ENCODE data around the gene CCNG2. TPM values are rescaled to one million over a fixed set of nuclear protein-coding genes. Genes with fewer than 3 reads are reported as not detected.
A peak's percentile ranks its signal among the peaks of the same experiment; 100 is the strongest.
"Not testable (repeated sequence)": the region's sequence is repeated elsewhere in the genome, so short reads cannot be mapped to it uniquely, and the experiment has no call there.

CCNG2 gene, protein sequence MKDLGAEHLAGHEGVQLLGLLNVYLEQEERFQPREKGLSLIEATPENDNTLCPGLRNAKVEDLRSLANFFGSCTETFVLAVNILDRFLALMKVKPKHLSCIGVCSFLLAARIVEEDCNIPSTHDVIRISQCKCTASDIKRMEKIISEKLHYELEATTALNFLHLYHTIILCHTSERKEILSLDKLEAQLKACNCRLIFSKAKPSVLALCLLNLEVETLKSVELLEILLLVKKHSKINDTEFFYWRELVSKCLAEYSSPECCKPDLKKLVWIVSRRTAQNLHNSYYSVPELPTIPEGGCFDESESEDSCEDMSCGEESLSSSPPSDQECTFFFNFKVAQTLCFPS
- total RNA-seq (ENCODE audit: insufficient read depth, low replicate concordance): 119 TPM

DNA sequence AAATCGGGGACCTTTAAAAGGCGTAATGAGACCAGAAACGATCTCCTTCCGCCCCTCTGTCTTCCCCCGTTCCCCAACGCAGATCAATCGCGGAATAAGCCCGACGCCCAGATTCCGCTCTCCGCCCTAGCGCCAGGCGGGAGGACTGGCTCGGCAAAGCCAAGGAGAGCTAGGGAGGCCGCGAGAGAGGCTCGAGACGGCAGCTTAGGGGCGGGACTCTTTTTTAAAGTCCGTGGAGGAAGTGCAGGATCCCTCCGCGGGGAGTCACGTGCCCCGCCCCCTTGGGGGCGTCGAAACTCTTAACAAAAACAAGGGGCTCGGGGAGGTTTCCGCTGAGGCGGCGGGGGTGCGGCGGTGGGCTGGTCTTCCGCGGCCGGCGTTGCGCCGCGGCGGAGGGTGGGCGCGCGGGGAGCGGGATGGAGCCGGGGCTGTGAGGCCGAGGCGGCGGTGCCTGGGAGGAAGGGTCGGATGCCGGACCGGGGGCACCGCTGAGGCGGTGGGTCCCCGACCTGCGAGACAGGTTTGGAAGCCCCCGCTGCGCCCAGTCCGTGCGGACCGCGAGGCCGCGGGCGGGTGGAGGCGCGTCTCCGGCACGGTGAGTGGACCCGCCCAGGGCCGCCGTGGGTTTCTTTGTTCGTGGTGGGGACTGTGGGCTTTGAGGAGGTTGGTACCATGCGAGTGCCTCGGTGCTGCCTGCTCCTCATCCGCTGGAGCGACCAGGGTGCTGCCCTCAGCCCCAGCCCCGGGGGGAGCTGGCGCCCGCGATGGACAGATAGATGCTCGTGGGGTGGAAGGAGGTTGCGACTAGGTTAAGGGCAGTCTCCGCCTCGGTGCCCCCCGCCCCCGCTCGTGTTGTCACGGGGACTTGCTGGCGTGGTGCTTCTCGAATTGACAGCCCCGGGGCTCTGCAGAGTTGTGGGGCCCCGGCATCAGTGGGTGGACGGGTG lies at the start of gene CCNG2:
TSS of gene CCNG2 (plus strand) at position 296 of the 947 bp plus-strand sequence. CDS start 1,326 bp downstream, outside the sequence.
- DNase-seq (ENCODE audit: low spot score): peak; percentile 97

DNA sequence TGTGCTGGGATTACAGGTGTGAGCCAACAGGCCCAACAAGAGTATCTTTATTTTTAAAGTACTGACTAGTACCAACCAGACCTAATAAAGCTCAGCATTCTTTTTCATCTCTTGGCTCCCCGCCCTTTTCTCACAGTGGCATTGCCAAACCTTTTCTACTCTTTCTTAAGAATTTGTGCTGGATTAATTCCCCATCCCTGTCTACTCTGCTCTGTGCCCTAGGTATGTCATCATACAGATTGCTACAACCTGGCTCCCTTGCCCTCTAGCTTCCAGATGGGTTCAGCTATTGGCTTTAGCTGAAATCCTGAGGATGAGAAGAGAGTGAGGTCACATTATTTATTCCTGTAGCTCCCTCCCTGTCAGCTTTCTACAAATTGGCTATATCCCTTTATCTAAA lies 46.3 kb upstream of the CCNG2 start:
- peak; percentile 68 for DNase-seq (ENCODE audit: low spot score)

DNA sequence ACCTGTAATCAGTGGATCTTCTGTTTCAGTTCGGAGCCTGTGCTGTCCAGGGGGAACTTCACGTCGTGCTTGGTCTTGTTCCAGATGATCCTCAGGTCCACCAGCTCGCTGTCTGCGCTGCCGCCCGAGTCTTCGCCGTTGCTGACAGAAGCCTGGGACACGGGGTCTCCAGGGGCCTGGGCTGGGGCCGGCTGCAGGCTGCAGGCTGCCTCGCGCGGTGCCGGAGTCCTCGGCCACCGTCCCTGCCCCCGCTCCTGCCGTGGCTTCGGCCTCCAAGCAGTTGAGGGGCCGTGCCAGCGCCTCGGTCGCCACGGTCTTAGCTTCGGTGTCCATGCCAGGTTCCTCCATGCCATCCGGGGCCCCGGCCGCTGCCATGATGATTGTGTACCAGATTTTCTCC lies 43.9 kb upstream of the CCNG2 start:
- DNase-seq (ENCODE audit: low spot score): no peak

DNA sequence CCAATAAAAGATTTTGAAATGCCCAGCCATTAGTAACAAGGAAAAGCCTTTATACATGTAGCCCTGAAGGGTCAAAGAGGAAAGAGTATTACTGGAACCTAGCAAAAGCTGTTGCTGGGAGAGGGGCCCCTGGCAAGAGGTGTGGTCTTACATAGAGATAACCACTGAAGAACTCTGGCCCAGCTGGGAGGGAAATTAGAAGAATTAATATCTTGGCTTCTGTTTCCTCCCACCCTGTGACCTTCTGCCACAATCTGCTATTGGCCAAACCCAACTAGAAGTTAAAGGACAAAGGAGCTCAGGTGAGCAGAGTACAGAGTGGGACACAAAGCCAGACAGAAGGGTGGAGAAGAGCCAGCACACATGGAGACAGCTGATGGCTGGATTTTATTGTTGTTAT lies 39.3 kb upstream of the CCNG2 start:
- no peak for DNase-seq (ENCODE audit: low spot score)

DNA sequence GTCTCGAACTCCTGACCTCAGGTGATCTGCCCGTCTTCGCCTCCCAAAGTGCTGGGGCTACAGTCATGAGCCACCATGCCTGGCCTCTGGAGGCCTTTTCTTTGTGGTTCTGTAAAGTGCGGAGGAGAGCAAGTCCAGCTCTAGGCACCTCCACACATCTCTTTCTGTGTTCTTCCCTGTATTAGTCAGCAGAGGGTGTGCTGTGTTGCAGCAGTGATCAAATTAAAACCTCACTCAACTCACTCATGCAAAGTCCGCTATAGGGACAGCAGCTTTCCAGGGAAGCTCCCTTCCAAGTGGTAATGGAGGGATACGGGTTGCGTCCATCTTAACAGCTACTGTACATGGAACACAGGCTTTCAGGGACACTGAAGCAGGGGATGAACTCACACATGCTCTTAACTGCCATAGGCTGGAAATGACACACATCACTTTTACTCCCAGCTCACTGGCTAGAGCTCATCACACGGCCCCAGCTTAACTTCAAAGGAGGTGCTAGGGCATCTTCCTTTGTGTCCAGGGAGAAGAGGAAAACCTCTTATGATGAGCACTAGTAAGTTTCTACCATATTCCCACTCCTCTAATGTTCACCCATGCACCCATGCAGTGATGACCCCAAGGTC lies 36.0 kb upstream of the CCNG2 start:
- DNase-seq (ENCODE audit: low spot score): no peak

DNA sequence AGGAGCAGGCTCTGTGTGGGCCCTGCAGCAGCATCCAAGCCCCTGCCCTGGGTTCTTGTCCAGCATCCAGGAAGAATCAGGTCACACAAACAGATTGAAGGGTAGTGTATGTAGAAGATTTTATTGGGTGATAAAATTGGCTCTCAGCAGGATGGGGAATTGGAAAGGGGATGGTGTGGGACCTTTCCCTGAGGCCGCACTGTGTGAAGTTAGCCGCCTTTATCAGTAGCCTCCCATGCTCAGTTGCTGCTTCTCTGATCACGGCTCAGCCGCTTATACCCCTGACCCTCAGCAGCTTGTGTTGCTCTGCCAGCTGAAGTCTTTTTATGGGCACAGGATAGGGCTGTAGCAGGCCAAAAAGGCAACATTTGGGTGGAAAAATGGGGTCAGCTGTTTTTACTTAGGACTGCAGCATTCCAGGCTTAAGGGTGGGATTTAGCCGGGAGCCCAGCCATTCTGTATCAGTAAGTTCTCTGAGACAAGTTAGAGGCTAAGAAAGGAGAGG lies 35.2 kb upstream of the CCNG2 start:
- peak; percentile 94 for DNase-seq (ENCODE audit: low spot score)

DNA sequence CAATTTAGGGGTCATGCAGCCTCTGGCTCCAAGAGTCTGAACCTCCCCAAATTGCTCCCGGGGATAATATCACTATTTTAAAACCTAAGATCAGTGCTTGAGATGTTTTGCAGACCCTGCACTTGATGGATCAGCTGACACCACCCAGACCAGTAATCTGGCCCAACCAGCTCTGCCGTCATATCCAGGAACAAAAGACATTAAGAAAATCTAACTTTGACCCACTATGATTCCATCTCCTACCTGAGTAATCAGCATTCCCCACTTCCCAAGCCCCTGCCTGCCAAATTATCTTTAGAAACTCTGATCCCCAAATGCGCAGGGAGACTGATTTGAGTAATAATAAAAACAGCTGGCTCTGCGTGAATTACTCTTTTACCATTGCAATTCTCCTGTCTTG lies 34.4 kb upstream of the CCNG2 start:
- DNase-seq (ENCODE audit: low spot score): peak; percentile 61

DNA sequence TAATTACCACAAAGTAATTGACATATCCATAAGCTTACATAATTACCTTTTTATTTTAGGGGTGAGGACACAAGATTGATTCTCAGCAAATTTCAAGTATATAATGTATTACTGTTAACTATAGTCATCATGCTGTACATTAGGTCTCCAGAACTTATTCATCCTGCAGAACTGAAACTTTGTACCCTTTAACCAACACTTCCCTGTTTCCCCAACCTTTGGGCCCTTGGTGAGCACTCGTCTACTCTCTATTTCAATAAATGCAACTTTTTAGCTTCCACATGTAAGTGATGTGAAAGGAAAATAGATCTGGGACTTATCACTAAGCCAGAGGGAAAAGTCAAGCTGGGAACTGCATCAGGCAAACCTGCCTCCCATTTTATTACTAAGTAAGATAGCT lies 33.6 kb upstream of the CCNG2 start:
- peak; percentile 43 for DNase-seq (ENCODE audit: low spot score)

DNA sequence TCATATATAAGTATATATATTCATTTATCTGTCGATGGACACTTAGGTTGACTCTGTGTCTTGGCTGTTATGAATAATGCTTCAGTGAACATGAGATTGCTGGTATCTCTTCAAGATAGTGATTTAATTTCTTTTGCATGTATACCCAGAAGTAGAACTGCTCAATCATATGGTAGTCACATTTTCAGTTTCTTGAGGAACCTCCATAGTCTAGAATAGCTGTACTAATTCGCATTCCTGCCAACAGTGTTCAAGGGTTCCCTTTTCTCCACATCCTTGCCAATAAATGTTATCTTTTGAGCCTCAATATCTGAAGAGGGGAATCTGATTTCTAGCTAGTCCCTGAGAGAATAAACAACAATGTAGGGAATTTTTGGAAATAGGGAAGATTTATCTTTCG lies 32.4 kb upstream of the CCNG2 start:
- no peak for DNase-seq (ENCODE audit: low spot score)

DNA sequence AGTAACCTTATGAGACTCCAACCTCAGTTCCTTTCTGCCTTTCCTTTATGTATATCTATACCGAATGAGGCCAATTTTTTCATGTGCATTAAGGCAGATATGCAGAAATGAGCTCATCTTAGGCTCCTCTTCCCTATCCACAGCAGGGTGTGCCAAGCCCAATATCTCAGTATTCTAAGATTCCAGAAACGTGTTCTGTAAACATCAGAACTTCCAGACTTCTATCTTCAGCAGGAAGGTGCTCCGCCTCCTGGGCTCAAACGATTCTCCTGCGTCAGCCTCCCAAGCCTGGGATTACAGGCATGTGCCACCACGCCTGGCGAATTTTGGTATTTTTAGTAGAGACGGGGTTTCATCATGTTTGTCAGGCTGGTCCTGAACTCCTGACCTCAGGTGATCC lies 31.0 kb upstream of the CCNG2 start:
- DNase-seq (ENCODE audit: low spot score): peak; percentile 90

DNA sequence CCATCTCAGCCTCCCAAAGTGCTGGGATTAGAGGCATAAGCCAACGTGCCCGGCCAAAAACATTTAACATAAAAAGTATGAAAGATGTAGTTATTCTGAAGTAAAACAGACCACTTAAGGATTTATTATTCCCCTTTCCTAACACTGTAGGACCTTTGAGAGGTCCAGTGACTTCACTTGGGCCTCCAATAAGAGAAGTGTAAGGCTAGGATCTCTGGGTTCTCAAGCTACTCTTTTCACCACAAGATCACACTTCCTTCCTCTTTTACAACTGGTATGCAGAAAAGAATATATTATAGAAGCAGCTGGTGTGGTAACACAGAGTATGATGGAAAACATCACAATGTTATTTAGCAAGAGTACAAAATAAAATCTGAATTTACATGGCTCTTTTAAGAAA lies 30.2 kb upstream of the CCNG2 start:
- DNase-seq (ENCODE audit: low spot score): peak; percentile 84

DNA sequence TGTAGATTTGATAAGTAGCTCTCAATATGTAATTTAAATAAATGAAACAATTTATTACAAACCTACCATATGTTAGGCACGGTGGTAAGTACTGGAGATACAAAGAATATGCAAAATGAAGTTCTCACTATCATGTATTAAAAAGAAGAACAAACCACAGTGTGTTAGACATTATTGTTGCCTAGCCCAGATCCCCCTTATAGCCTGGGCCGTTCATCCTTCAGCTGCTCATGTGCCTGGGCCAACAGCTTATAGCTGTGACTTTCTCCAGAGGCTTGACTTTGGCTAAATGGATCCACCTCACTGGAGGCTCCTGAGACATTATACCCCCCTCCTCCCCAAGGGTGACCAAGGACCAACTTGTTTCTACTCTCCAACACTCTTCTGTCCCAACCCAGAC lies 29.8 kb upstream of the CCNG2 start:
- DNase-seq (ENCODE audit: low spot score): no peak

DNA sequence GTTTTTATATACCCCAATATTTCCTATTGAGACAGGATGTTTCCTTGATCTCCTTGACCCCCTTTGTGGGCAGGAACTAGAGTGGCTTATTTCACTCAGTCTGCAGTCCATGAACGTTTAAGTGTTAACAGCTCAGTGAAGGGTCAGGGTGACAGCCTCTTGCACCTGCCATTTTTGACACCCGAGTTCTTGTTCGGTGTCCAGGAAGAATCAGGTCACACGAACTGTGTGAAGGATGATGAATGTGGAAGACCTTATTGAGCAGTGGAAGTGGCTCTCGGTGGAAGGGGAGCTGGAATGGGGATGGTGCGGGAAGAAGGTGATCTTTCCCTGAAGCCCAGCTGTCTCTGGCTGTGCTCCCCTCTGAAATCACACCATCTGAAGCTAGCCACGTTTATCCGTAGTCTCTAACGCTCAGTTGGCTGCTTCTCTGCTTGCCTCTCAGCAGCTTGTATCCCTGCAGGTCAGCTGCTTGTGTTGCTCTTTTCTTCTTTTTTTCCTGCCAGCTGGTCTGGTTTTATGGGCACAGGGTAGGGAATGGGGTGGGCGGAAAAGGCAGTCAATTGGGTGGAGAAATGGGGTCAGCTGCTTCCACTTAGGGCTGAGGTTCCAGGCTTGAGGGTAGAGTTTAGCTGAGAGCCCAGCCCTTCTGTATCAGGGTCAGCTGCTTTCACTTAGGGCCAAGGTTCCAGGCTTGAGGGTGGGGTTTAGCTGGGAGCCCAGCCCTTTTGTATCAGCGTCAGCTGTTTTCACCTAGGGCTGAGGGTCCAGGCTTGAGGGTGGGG lies 29.0 kb upstream of the CCNG2 start:
- DNase-seq (ENCODE audit: low spot score): peak; percentile 22

DNA sequence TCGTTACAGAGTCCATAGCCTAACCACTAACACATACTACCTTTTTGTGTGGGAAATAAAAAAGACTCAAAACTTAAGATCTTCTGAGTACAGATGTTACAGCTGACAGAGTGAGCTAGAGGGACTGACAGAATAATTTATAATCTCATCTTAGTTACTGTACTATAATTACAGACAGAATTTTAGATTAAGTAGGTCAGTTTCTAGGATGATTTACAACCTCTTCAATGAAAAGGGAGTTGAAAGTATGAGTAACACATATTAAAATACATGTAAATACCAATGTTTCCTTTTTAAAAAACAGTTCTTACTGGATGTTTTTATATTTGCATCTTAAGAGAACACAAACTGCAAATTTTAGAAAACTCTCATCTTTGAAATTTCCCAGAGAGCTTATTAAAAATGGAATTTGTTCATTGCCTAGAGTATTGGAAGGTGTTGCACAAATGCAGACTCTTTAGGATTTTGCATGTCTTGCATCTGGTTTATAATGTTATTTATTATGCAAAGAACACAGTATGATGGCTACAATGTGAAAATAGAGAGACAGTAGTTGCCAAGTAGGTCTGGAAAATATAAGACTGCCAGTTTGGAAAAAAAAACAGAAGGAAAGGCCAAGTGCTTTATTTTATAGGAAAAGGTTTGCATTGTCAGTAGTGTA lies 24.2 kb upstream of the CCNG2 start:
- DNase-seq (ENCODE audit: low spot score): peak; percentile 57

DNA sequence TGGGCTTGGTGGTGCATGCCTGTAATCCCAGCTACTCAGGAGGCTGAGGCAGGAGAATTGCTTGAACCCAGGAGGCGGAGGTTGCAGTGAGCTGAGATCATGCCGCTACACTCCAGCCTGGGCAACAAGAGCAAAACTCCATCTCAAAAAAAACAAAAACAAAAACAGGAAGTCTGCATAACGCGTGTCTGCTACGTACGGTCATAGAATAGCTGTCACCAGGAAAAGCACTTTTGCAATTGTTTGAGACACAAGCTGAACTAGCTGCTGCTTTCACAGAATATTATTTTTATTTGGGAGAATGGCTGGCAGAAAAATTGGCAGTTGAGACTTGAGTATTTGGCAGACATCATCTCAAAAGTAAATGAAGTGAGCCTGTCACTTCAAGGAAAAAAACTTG lies 19.6 kb upstream of the CCNG2 start:
- DNase-seq (ENCODE audit: low spot score): not testable (repeated sequence)

DNA sequence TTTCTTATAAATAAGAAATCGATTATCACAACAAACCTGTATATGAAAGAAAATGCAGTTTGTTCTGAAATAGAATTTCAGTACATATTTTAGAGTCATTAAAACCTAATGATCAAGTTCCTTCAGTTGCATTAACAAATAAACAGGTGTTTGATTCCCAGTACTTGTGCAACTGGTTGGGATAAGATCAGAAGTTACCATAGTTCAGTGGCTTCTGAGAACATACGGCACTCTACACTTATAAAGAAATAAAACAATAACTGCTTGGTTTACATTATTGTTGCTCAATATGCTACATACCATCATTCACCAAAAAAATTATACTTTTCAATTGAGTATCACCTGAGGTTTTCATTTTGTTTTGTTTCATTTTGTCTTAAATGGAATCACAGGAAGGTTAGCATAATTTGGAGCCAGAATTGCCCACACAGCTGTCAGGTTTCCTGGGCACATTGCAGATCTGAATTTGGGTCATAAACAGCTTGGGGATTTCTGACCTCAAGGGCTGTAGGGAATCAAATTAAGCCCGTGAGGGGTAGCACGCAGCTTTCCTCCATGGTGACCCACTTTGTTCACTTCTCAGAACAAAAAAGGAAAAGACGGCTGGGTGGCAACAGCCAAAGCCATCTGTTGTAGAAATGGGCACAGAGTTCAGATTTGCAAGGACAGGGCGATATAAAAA lies 14.9 kb upstream of the CCNG2 start:
- no peak for DNase-seq (ENCODE audit: low spot score)

DNA sequence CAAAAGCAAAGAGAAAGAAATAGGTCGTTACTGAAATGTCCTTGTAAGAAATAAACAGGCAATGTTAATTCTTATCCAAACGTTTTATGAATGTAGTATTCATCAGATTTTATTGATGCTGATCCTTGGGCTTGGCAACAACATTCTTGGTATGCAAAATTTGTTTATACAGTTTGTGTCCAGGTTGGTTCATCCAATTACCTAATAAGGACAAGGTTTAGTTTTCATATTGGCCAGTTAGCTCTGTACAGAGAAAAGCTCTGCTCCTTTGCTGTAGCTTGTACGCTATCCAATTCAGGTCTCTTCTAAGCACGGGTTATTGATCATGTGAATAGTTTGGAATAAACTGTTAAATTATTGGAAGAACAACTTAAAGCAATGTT lies 14.4 kb upstream of the CCNG2 start:
- no peak for DNase-seq (ENCODE audit: low spot score)

DNA sequence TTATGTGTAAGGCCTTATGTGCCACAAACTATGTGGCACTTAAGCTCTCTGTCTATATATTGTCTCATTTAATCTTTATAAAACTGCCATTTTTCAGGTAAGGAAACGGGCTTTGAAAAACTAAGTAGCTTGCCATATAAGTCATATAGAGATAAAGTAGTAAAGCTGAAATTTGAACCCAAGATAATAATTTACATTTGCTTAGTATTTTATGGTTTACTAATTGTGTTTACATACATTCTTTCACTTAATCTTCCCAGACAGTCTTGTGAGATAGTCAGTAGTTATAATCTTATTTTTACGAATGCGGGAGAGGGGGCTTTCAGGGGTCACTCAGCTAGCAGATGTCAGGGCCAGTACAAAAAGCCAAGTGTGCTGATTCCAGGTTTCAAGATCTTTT lies 13.9 kb upstream of the CCNG2 start:
- no peak for DNase-seq (ENCODE audit: low spot score)

DNA sequence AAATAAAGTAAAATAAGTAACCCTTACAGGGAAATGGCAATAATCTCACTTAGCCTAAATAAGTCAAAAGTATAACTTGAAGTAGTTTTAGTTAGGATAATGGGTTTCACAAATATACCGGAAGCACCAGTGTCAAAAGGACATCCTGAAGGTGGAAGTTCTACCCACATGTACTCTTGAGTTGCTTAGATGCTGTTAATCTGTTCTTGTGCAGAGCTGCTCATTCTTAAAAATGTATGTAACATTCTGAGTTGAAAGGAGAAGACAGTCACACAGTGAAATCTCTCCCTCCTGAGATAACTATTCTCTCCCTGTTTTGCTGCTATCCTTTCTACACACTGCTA lies 11.2 kb upstream of the CCNG2 start:
- DNase-seq (ENCODE audit: low spot score): no peak

Measured in umbilical cord (tissue), 2 donors.